Heart left ventricle (tissue), 13 donors: ENCODE results near the gene CACNB2.

Experiments
- CTCF ChIP-seq, 12 donors: fragments of 200-600 bp; sonication (generic) in 4 of 12; IDR thresholded peaks; one replicate each; pipeline versions ENCODE4 v1.5.0 to v1.8.0; 2018 to 2022; ENCODE audit warnings: antibody characterized with exemption in 12 of 12, mild to moderate bottlenecking in 5 of 12
- POLR2A ChIP-seq, 2 donors: fragments of 450-650 bp; IDR thresholded peaks; one replicate each; pipeline ENCODE4 v1.6.1; 2017; ENCODE audit warnings: antibody characterized with exemption in 2 of 2, mild to moderate bottlenecking in 2 of 2, moderate library complexity in 2 of 2
- donor health status: ischemic (EF 13 %, LVEDD 7.1; RV severe dilation, severe dysfunction).
- donor health status: DM: no; HTN: yes; CAD: no.
- donor health status: DM: no; HTN: no; CAD: no.
- donor health status: ischemic (EF 25% LVEDD 6.9; RV normal size, moderate dysfunction).
- donor health status: ischemic (EF 25% LVEDD 5.7; RV mildly dilated, moderate dysfunction).
- donor health status: ischemic (EF 35%, LVEDD 5.7; RV mildly dilated, moderate dysfunction).
- donor health status: nonischemic (EF 11% LVEDD 7.7; RV severe dilation, severe dysfunction).
- donor health status: DM: yes; HTN: yes; CAD: no.
- donor health status: PGD.
- donor health status: ischemic (EF 29% LVEDD 5.4; RV normal size, mild dysfunction).
- donor health status: nonischemic (EF 23%, LVEDD 6.1; RV moderate dilation, normal function).

- no peak for TF ChIP-seq CTCF (IDR thresholded peaks at IDR 0.05)
- TF ChIP-seq POLR2A (IDR thresholded peaks at IDR 0.05), result no peak
Observed at GRCh38 chr10:18400201-18400905, 260.1 kb downstream of the CACNB2 start.
